Esophagus (tissue), 2 donors: ENCODE measurements around the gene GIMAP6. TPM values are rescaled to one million over a fixed set of nuclear protein-coding genes. Genes with fewer than 3 reads are reported as not detected.

Source experiments
- H3K27ac ChIP-seq, 2 donors: one replicate each; pipeline ENCODE4 v1.5.1; 2013; ENCODE audit warnings: low read depth in 2 of 2, mild to moderate bottlenecking in 2 of 2, inconsistent platforms in 1 of 2, low read length in 1 of 2, moderate library complexity in 1 of 2
- H3K27me3 ChIP-seq, 2 donors: one replicate each; pipeline ENCODE4 v1.6.1; 2013; ENCODE audit warnings: low read length in 2 of 2, control low read depth in 1 of 2, mild to moderate bottlenecking in 1 of 2; ENCODE audit not compliant: insufficient read depth in 2 of 2, control insufficient read depth in 1 of 2
- H3K36me3 ChIP-seq, 2 donors: one replicate each; pipeline ENCODE4 v1.6.1; 2013; ENCODE audit warnings: low read length in 1 of 2; ENCODE audit not compliant: control insufficient read depth in 2 of 2, insufficient read depth in 2 of 2
- H3K4me1 ChIP-seq, 2 donors: one replicate each; pipeline ENCODE4 v1.6.1; 2013; ENCODE audit warnings: low read length in 1 of 2; ENCODE audit not compliant: control insufficient read depth in 2 of 2, insufficient read depth in 2 of 2
- H3K4me3 ChIP-seq, 2 donors: one replicate each; pipeline ENCODE4 v1.5.1; 2013; ENCODE audit warnings: low read length in 2 of 2, mild to moderate bottlenecking in 2 of 2, low read depth in 1 of 2, moderate library complexity in 1 of 2
- H3K9me3 ChIP-seq, 2 donors: one replicate each; pipeline ENCODE4 v1.6.1; 2013; ENCODE audit warnings: mild to moderate bottlenecking in 2 of 2, low read depth in 1 of 2, low read length in 1 of 2, moderate library complexity in 1 of 2; ENCODE audit not compliant: control insufficient read depth in 2 of 2, insufficient read depth in 1 of 2
- WGBS, 2 donors: extraction: QIAGEN DNeasy Blood & Tissue Kit; methylation state at CpG; one replicate each; pipeline ENCODE4 v1.1.7; 2013; 5-methylcytosine and 5-hydroxymethylcytosine counted together
- polyA plus RNA-seq, 2 donors: library from polyadenylated mRNA; stranded (reverse); fragments of 200-250 nt; gene quantifications; one replicate each; pipeline ENCODE4 v1.2.3, GENCODE V29; 2013
- donor health status: healthy with polysubstance abuse.
- donor health status: Bipolar disorder and iron deficiency.

GIMAP6 gene
- polyA plus RNA-seq, 2 donors: 2.7 to 2.8 TPM

DNA sequence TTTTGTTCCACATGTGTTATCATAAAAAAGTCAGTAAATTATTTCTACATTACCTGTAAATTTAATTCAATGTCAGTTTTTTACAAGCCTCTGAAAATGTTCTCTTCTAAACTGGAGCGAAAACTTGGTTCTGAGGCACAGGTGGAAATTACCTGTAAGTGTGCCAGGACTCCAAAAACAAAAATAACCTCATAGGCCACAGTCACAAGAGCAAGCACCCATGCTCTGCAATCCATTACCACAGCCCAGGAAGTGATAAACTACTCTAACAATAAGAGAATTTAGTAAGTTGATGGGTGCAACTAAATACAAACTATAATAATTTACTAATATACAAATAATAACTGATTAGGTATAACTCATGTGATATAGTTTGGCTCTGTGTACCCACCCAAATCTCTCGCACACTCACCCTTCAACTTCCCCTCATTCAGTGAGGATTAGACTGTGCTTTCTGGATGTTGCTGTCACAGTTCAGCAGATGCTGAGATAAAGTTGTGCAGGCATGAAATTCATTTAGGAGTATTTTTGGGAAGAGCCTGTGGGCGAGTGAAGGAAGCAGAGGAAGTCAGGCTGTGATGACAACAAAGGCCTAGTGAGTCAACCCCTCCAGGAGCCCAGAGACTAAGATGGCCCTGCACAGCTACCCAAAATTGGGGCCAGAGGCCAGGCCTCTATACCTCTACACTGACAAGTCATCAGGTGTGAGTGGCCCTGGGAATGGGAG is 16.3 kb upstream of the GIMAP6 start:
- Histone ChIP-seq H3K4me3 (no peak overlapping the region), H3K36me3 (no peaks in the 10 kb centered on the region), H3K27me3 (no peaks in the 10 kb centered on the region), H3K9me3 (no peaks in the 10 kb centered on the region), H3K4me1 (no peaks in the 10 kb centered on the region), H3K27ac (no peak overlapping the region)
- WGBS, 2 donors: 58 to 77% methylated on average over 3 of the region's 3 CpGs

DNA sequence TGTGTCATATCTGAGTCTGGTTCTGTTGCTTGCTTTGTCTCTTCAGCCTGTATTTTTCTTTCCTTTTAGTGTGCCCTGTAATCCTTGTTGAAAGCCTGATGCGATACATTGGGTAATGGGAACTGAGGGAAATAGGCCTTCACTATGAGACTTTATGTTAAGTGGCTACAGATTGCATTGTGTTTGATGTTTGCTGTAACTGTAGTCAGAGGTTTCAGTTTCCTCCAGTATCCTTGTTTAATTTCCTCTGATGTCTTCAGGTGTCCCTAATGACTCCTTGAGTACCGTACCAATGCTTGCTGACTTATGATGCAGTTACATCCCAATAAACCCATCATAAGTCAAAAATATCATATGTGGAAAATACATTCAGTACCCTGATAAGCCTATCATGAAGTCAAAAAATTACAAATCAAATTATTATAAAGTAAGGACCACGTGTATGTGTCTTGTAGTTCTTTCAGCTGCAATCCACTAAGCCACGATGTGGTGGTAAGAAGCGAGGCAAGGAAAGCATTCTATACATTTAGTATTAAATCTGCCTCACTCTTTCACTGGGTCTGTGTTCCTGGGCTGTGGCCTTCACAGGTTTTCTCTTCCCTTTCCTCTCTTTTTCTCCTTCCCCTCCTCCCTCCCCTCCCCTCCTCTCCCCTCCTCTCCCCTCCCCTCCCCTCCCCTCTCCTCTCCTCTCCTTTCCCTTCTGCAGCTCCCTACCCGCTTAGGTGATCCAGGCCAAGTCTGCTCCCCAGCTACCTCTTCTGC is 13.3 kb upstream of the GIMAP6 start:
- Histone ChIP-seq H3K27ac (no peak overlapping the region), H3K4me3 (no peak overlapping the region), H3K4me1 (no peaks in the 10 kb centered on the region), H3K27me3 (no peaks in the 10 kb centered on the region), H3K36me3 (no peaks in the 10 kb centered on the region), H3K9me3 (no peaks in the 10 kb centered on the region)
- WGBS, 2 donors: 75 to 82% methylated on average over 5 to 6 of the region's 6 CpGs

DNA sequence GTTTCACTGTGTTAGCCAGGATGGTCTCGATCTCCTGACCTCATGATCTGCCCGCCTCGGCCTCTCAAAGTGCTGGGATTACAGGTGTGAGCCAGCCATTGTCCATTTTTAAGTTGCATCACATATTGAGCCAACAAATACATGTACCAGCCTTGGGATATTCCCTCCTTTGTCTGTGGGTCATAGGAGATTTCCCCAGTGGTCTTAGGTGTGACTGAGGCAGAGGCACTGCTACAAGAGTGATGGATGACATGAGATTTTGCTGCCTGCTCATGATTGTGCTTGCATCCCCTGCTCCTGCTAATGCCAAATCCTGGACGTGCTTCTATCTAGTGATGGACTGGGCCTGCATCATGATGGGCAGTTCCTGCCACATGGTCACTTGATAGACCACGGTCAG is 10.7 kb upstream of the GIMAP6 start:
- Histone ChIP-seq H3K4me1 (no peaks in the 10 kb centered on the region), H3K9me3 (no peaks in the 10 kb centered on the region), H3K36me3 (no peaks in the 10 kb centered on the region), H3K27me3 (no peaks in the 10 kb centered on the region), H3K27ac (no peak overlapping the region), H3K4me3 (no peak overlapping the region)
- 73 to 82% methylated on average over 5 of the region's 5 CpGs for WGBS, 2 donors

DNA sequence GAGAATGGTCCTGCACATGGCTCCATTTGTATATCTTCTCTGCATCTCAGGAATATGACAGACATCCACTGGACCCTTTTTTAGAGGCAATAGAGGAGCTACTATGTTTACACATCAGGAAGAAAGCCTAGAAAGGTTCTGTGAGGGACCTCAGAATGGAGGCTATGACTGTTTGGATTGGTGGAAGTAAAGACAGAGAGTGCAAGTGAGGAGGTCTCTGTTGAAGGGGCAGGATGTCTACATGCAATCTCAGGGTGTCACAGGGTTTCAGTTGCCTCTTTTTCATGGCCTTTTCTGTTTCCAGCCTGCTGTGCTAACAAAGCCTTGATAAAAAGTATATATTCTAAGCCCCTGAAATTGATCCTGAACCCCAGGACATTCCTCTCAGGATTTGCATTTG is 9.7 kb upstream of the GIMAP6 start:
- no peaks in the 10 kb centered on the region for H3K36me3 ChIP-seq
- H3K4me1 ChIP-seq: no peaks in the 10 kb centered on the region

DNA sequence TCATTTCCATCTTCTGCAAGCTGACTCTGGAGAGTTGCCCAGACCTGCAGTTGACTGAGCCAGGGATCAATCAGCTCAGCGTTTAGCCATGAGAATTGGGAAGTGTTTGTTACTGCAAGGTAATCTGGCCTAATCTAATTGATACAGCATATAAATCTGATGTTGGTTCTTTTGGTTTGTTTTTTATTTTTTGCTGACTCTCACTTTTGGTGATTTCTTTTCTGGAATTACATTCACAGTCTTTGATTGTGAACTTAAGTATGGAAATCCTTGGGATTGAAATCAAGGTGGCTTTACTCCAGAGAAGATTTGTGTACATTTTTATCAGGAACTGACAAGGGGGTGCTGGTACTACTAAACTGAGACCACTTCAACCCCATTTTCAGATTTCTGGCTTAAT is 1.7 kb upstream of the GIMAP6 start:
- no peak overlapping the region for H3K27ac ChIP-seq
- WGBS, 2 donors: 54 to 59% methylated on average over 1 of the region's 1 CpG

More for the DNA sequence above, 9.7 kb upstream of the GIMAP6 start:
- Histone ChIP-seq H3K27ac (no peak overlapping the region), H3K27me3 (no peaks in the 10 kb centered on the region), H3K4me3 (no peak overlapping the region), H3K9me3 (no peaks in the 10 kb centered on the region)

DNA sequence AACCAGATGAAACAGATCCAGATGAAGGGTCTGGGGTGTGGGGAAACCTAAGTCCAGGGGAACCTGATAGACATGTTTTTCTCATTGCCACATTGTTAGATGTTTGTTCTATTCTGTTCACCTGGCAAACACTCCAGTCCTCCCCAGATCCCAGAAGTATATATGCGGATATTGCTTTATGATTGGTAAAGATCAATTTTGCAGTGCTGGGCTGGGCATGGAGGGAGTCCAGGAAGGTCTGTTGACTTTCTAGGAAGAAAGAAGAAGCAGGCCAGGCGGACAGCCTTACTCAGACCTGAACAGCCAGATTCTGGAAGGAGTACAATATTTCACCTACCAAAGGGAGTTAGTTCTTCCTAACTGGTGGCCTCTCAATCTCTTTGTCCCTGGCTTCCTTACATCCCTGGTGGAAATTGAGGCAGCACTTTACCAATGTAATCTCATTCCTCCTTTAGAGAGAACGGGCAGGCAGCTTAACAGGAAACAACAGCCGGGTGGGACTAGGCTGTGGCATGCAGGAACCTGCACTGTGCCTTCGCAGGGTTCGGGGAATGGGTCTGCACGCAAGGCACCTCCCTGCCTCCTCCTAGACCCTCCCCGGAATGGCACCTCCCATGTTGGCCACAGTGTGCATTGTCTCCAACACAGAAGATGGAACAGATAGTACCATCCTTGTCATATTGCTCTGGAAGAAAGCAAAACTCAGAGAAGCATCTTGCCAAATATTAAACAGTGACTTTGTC is 930 bp downstream of the GIMAP6 start:
- peak overlapping the region; percentile 30 to 33 for H3K4me3 ChIP-seq
- H3K9me3 ChIP-seq: peaks cover 0 to 3% of the 10 kb centered on the region in 2 donors
- H3K27ac ChIP-seq: peak overlapping the region in 1 of 2 donors; percentile 65
- H3K4me1 ChIP-seq: peaks cover 0 to 3% of the 10 kb centered on the region in 2 donors
- no peaks in the 10 kb centered on the region for H3K27me3 ChIP-seq
- 45 to 54% methylated on average over 8 of the region's 8 CpGs for WGBS, 2 donors
- H3K36me3 ChIP-seq: peaks cover 0 to 4% of the 10 kb centered on the region in 2 donors

More for the DNA sequence above, 1.7 kb upstream of the GIMAP6 start:
- H3K27me3 ChIP-seq: no peaks in the 10 kb centered on the region
- H3K36me3 ChIP-seq: no peaks in the 10 kb centered on the region
- H3K9me3 ChIP-seq: no peaks in the 10 kb centered on the region
- H3K4me1 ChIP-seq: no peaks in the 10 kb centered on the region
- H3K4me3 ChIP-seq: no peak overlapping the region

DNA sequence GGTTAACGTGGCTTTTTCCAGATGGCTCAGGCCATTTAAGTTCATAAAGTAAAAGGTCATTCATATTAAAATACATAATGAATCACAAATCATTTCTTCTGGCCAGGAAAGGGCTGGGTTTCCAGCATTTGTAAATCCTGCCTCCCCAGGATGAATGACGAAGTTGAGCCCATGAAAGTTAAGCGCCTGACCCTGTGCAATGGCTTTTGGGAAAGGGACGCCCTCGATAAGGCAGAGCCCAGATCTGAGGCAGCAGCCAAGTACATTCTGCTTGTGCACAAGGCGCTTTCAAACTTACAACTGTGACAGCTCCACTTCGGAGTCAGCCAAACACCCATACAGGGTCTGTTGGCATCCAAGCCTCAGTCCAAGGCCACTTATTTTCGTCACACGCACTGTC is 2.8 kb downstream of the GIMAP6 start:
- Histone ChIP-seq H3K36me3 (peaks cover 0 to 4% of the 10 kb centered on the region in 2 donors), H3K4me3 (no peak overlapping the region), H3K27ac (no peak overlapping the region), H3K9me3 (peaks cover 0 to 3% of the 10 kb centered on the region in 2 donors), H3K27me3 (no peaks in the 10 kb centered on the region), H3K4me1 (peaks cover 0 to 3% of the 10 kb centered on the region in 2 donors)
- WGBS, 2 donors: 78 to 79% methylated on average over 9 of the region's 9 CpGs

DNA sequence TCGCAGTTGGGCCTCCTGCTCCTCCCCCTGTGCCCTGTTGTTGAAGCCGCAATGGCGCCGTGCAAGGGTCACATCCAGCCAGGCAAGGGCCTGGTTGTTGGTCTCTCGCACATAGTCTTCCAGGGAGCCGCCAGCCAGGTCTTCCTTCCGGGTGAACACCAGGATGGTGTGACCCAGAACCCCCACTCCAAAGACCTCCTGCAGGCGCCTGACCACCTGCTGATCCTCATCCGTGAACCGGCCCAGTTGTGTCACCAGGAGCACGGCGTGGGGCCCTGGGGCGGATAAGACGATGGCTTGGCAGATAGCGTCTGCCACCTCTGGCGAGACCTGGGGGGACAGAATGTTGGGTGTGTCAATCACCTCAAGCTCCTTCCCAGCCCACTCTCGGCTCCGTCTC is 4.2 kb downstream of the GIMAP6 start:
- H3K36me3 ChIP-seq: peaks cover 0 to 4% of the 10 kb centered on the region in 2 donors
- no peak overlapping the region for H3K4me3 ChIP-seq
- peaks cover 0 to 3% of the 10 kb centered on the region in 2 donors for H3K4me1 ChIP-seq
- H3K27ac ChIP-seq: no peak overlapping the region
- WGBS, 2 donors: 94 to 95% methylated on average over 18 of the region's 18 CpGs
- H3K9me3 ChIP-seq: peaks cover 0 to 3% of the 10 kb centered on the region in 2 donors
- H3K27me3 ChIP-seq: no peaks in the 10 kb centered on the region

DNA sequence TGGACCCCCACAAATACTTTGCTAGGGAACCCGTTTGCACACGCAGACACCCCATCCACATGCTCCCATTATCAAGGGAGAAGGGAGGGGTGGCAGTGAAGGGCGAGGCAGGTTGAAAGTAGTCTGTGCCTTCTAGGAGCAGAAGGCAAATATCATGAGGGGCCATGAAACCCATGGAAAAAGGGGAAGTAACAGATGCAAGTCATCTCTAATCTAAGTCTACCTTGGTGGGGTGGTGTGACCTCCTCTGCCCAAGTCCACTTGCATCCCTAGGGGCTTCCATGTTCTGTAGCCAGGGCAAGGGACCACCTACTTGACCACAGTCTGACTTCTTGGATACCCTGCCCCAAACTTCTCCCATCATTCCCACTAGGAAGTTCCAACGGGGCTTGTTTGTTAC is 5.5 kb downstream of the GIMAP6 start:
- WGBS, 2 donors: 81 to 91% methylated on average over 4 of the region's 4 CpGs
- no peak overlapping the region for H3K4me3 ChIP-seq

More for the DNA sequence above, 5.5 kb downstream of the GIMAP6 start:
- Histone ChIP-seq H3K27me3 (no peaks in the 10 kb centered on the region), H3K27ac (no peak overlapping the region), H3K36me3 (peaks cover 0 to 4% of the 10 kb centered on the region in 2 donors), H3K4me1 (peaks cover 0 to 3% of the 10 kb centered on the region in 2 donors), H3K9me3 (peaks cover 0 to 3% of the 10 kb centered on the region in 2 donors)
